Kidney epithelial cell (primary cell): ENCODE measurements around the gene TPR. TPM values are rescaled to one million over a fixed set of nuclear protein-coding genes. Genes with fewer than 3 reads are reported as not detected.
A peak's percentile ranks its signal among the peaks of the same experiment; 100 is the strongest.
"Not testable (repeated sequence)": the region's sequence is repeated elsewhere in the genome, so short reads cannot be mapped to it uniquely, and the experiment has no call there.

Source experiments
- DNase-seq: peaks from one replicate; pipeline ENCODE4 v3.0.0-alpha.2; 2010; ENCODE audit warnings: low read depth
- H3K27me3 ChIP-seq: 2 replicates; pipeline ENCODE4 v1.6.0; 2011; ENCODE audit warnings: low read length; ENCODE audit not compliant: control insufficient read depth, insufficient read depth
- H3K36me3 ChIP-seq: 2 replicates; pipeline ENCODE4 v1.5.1; 2011; ENCODE audit warnings: low read length; ENCODE audit not compliant: control insufficient read depth, insufficient read depth
- H3K4me3 ChIP-seq: 2 replicates; pipeline ENCODE4 v1.5.1; 2011; ENCODE audit warnings: low read depth, mild to moderate bottlenecking, control low read depth, low read length
- CTCF ChIP-seq: IDR thresholded peaks from 2 replicates; pipeline ENCODE4 v1.5.1; 2011; ENCODE audit warnings: mild to moderate bottlenecking, moderate library complexity, low read length, control low read depth, inconsistent platforms; ENCODE audit not compliant: insufficient read depth, poor library complexity, severe bottlenecking
- total RNA-seq: library from RNA; depleted of rRNA; stranded (reverse); fragments of >200 nt; gene quantifications from 2 replicates; pipeline ENCODE4 v1.2.3, GENCODE V29; 2015

The TPR gene
- total RNA-seq, 1 donor from 2014 or later: 43.1 TPM

DNA sequence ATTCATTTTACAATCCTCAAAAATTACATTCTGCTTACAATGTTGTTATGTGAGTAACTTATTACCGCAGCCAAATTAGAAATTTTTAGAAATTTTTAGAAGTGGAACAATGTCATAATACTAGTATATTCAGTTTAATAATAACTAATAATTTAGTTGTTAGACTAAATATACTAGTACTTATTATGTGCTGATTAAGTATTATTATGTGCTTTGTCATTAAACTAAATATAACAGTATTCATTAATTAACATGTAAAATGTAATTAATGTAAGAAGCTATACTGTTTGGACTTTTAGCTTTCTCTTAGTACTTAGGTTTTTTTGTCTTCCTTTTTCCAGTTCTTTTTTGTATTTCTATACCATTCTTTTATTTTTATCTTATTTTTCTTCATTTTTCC, 15.9 kb upstream of the TPR start:
- Histone ChIP-seq H3K27me3 (no peaks in the 10 kb centered on the region), H3K36me3 (no peaks in the 10 kb centered on the region), H3K4me3 (no peak overlapping the region)
- DNase-seq: no peak
- no peak for TF ChIP-seq CTCF

- Histone ChIP-seq H3K27me3 (no peaks in the 10 kb centered on the region), H3K4me3 (no peak overlapping the region), H3K36me3 (no peaks in the 10 kb centered on the region)
- DNase-seq: no peak
- TF ChIP-seq CTCF: no peak
These were observed 11.8 kb upstream of the TPR start for GRCh38 chr1:186386725-186387383.

DNA sequence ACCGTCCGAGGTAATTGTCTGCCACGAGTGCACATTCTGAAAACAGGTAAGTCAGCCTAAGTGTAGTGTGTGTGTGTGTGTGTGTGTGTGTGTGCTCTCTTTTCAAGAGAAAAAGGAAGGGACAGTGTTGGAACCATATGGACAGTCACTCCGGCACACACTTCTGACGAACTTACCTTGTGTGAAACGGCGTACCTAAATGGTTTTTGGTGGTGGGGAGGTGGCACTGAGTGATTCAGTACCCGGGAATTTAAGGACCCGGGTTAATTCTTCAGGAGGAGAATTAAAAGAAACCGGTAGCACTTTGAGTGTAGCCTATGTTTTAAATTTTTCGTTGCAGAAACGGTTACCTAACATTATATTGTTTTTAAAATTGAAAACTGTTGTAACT, 871 bp upstream of the TPR start:
- Histone ChIP-seq H3K27me3 (no peaks in the 10 kb centered on the region), H3K36me3 (no peaks in the 10 kb centered on the region), H3K4me3 (peak overlapping the region; percentile 98)
- peak; percentile 23 for DNase-seq
- no peak for TF ChIP-seq CTCF

- Histone ChIP-seq H3K27me3 (no peaks in the 10 kb centered on the region), H3K36me3 (no peaks in the 10 kb centered on the region), H3K4me3 (peak overlapping the region; percentile 98)
- TF ChIP-seq CTCF: no peak
- DNase-seq: no peak
These were observed 526 bp downstream of the TPR start for GRCh38 chr1:186374303-186375151.

- DNase-seq, H3K4me3 ChIP-seq, H3K36me3 ChIP-seq, H3K27me3 ChIP-seq: not testable (repeated sequence)
These were observed 27.0 kb downstream of the TPR start for GRCh38 chr1:186347837-186348691.

GRCh38 chr1:186340772-186341171, 34.3 kb downstream of the TPR start:
- no peak for DNase-seq
- Histone ChIP-seq H3K4me3 (no peak overlapping the region), H3K36me3 (no peaks in the 10 kb centered on the region), H3K27me3 (no peaks in the 10 kb centered on the region)
- no peak for TF ChIP-seq CTCF
